ENCODE results near the gene ZMYND8.

Gene ZMYND8

DNA sequence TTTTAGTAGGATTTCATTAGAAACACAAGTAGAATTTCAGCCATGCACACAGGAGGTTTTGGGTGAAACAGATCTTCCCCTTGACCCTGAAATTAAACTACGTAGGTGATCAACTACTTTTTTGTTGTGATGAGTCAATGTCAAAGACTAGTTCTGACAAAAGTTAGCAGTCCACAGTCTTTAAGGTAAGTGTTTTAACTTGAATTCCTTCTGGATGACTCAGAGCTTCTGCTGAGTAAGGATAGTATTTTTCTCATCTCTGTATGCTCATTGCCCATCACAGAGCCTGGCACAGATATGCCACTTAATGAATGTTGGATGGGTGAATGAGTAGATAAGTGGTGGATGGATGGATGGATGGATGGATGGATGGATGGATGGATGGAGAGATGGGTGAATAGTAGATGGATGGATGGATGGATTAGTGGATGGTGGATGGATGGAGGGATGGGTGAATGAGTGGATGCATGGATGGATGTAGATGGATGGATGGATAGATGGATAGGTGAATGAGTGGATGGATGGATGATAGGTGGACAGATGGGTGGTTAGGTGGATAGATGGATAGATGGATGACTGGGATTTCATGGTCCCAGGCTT is 165.3 kb downstream of the ZMYND8 start:
- TF ChIP-seq SIN3A (IDR thresholded peaks at IDR 0.05; ENCODE audit: borderline replicate concordance, insufficient read depth, low read length) (no peak), FOXP2 (optimal IDR thresholded peaks at IDR 0.05; ENCODE audit: borderline replicate concordance, extremely low read depth, extremely low read length, insufficient read depth) (no peak), TAF1 (IDR thresholded peaks at IDR 0.05; ENCODE audit: borderline replicate concordance, insufficient read depth, low read length) (no peak), POLR2AphosphoS5 (IDR thresholded peaks at IDR 0.05; ENCODE audit: low read depth, low read length) (no peak)
- TF ChIP-seq, protein P1, sequence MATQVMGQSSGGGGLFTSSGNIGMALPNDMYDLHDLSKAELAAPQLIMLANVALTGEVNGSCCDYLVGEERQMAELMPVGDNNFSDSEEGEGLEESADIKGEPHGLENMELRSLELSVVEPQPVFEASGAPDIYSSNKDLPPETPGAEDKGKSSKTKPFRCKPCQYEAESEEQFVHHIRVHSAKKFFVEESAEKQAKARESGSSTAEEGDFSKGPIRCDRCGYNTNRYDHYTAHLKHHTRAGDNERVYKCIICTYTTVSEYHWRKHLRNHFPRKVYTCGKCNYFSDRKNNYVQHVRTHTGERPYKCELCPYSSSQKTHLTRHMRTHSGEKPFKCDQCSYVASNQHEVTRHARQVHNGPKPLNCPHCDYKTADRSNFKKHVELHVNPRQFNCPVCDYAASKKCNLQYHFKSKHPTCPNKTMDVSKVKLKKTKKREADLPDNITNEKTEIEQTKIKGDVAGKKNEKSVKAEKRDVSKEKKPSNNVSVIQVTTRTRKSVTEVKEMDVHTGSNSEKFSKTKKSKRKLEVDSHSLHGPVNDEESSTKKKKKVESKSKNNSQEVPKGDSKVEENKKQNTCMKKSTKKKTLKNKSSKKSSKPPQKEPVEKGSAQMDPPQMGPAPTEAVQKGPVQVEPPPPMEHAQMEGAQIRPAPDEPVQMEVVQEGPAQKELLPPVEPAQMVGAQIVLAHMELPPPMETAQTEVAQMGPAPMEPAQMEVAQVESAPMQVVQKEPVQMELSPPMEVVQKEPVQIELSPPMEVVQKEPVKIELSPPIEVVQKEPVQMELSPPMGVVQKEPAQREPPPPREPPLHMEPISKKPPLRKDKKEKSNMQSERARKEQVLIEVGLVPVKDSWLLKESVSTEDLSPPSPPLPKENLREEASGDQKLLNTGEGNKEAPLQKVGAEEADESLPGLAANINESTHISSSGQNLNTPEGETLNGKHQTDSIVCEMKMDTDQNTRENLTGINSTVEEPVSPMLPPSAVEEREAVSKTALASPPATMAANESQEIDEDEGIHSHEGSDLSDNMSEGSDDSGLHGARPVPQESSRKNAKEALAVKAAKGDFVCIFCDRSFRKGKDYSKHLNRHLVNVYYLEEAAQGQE (IDR thresholded peaks at IDR 0.05; ENCODE audit: insufficient read depth in 1 of 2, low read depth in 2 of 2, low read length in 2 of 2): no peak

DNA sequence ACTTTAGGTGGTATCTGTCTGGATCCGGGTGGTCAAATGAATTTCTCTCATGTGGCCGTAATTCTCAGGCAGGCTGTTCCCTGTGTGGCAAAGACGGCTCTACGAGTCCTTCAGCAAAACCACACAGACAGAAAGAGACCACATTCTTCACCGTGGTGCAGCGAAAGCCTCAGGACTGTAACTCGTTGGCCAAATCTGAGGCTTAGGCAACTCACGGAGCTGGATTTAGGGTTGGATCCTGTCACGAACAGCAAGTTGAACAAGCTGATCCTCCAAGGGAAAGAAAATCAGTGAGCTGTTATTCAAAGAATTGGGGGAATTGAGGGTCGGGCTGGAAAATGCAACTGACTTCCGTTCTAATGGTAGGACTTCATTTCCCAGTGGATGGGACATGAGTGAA is 167.4 kb downstream of the ZMYND8 start:
- TF ChIP-seq SIN3A (IDR thresholded peaks at IDR 0.05; ENCODE audit: borderline replicate concordance, insufficient read depth, low read length) (no peak), TAF1 (IDR thresholded peaks at IDR 0.05; ENCODE audit: borderline replicate concordance, insufficient read depth, low read length) (no peak), POLR2AphosphoS5 (IDR thresholded peaks at IDR 0.05; ENCODE audit: low read depth, low read length) (no peak), FOXP2 (optimal IDR thresholded peaks at IDR 0.05; ENCODE audit: borderline replicate concordance, extremely low read depth, extremely low read length, insufficient read depth) (no peak)
- TF ChIP-seq, protein P1 (IDR thresholded peaks at IDR 0.05; ENCODE audit: insufficient read depth in 1 of 2, low read depth in 2 of 2, low read length in 2 of 2): no peak

DNA sequence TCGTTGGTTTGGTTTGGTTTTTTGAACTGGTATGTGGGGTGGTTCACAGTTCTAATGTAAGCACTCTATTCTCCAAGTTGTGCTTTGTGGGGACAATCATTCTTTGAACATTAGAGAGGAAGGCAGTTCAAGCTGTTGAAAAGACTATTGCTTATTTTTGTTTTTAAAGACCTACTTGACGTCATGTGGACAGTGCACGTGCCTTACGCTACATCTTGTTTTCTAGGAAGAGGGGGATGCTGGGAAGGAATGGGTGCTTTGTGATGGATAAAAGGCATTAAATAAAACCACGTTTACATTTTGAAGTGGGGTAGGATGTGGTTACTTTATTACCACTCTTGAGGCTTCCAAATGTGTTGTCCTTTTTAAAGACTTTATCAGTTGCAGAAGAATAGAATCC is 168.0 kb downstream of the ZMYND8 start:
- TF ChIP-seq FOXP2 (optimal IDR thresholded peaks at IDR 0.05; ENCODE audit: borderline replicate concordance, extremely low read depth, extremely low read length, insufficient read depth): no peak
- no peak for TF ChIP-seq POLR2AphosphoS5 (IDR thresholded peaks at IDR 0.05; ENCODE audit: low read depth, low read length)
- no peak for TF ChIP-seq TAF1 (IDR thresholded peaks at IDR 0.05; ENCODE audit: borderline replicate concordance, insufficient read depth, low read length)
- TF ChIP-seq SIN3A (IDR thresholded peaks at IDR 0.05; ENCODE audit: borderline replicate concordance, insufficient read depth, low read length): no peak
- TF ChIP-seq, protein P1 (IDR thresholded peaks at IDR 0.05; ENCODE audit: insufficient read depth in 1 of 2, low read depth in 2 of 2, low read length in 2 of 2): no peak

DNA sequence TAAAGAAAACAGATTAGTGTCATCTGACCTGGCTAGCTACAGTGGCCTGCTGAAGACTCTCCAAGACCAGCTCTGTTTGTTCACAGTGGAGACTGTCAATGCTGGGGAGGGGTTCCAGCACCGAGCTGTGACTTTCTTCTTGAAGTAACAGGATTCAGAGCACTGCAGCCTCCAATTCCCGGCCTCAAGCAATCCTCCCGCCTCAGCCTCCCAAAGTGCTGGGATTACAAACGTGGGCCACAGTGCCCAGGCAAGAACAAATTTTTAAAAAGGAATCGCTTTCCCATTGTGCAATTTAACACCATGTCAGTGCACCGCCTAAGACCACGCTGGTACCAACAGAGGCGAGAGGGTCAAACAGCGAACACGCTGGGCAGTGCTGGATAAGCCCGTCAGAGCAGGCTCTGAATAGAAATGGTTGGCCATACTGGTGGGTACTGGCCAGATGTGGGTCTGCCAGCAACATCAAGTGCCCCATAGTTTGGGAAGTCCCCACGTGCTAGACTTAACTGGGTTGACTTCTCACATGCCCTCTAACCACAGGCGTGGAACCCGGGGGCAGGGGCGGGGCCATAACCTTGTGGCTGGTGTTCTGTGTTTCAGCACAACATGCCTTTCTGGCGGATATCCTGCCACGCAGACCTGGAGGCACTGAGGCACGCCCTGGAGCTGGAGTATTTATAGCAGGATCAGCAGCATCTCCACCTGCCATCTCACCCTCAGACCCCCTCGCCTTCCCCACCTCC is 168.9 kb downstream of the ZMYND8 start:
- TF ChIP-seq, protein P1 (IDR thresholded peaks at IDR 0.05; ENCODE audit: insufficient read depth in 1 of 2, low read depth in 2 of 2, low read length in 2 of 2): no peak
- TF ChIP-seq SIN3A (IDR thresholded peaks at IDR 0.05; ENCODE audit: borderline replicate concordance, insufficient read depth, low read length): no peak
- TF ChIP-seq TAF1 (IDR thresholded peaks at IDR 0.05; ENCODE audit: borderline replicate concordance, insufficient read depth, low read length): no peak
- no peak for TF ChIP-seq POLR2AphosphoS5 (IDR thresholded peaks at IDR 0.05; ENCODE audit: low read depth, low read length)
- no peak for TF ChIP-seq FOXP2 (optimal IDR thresholded peaks at IDR 0.05; ENCODE audit: borderline replicate concordance, extremely low read depth, extremely low read length, insufficient read depth)

Measured in PFSK-1 (cell line).